A549 treated with AZD9567 at 1 μM for 4 hours (cell line): ENCODE data around the gene NRCAM. TPM values are rescaled to one million over a fixed set of nuclear protein-coding genes. Genes with fewer than 3 reads are reported as not detected.

ENCODE experiments used
- total RNA-seq: library from RNA; stranded (reverse); fragments of 200-300 nt; extraction: Qiagen RNA extraction; gene quantifications from 5 replicates; pipeline ENCODE4 v1.2.3, GENCODE V29; 2022; ENCODE audit not compliant: insufficient read depth

Gene NRCAM
- 73.8 to 139 TPM (median 97.5 TPM) in 5 replicates for total RNA-seq

DNA sequence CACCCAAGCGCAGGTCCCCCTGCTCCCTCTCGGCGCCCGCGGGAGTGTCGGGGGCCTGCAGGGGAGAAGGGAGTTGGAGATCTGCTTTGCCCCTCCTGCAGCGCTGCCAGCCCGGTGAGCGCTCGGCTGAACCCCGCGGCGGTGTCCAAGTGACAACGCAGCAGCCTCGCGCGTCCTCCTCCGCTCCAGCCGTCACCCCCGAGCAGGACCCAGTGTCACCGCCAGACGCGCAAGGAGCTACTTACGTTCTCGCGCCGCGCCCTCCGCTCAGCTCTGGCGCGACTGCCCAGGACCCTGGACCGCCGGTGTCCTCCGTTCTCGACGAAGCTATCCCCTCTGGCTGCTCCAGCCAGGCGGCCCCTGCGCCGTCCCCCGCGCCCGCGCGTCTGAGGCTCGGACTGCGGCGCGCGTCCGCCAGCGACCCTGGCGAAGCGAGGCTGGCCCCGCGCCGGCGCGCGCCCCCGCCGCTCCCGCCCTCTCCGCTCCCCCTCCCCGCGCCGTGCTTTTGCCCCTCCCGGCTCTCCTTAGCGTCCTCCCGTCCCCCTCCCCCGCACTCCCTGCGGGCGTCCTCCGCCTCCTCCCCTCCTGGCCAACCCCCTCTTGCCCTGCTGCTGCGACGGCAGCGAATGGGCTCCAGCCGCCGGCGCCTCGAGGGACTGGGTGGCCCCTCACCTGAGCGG, at the start of gene NRCAM:
NRCAM (minus strand) TSS at position 439 of the 680 bp plus-strand sequence. CDS start 216,372 bp downstream, outside the sequence.

DNA sequence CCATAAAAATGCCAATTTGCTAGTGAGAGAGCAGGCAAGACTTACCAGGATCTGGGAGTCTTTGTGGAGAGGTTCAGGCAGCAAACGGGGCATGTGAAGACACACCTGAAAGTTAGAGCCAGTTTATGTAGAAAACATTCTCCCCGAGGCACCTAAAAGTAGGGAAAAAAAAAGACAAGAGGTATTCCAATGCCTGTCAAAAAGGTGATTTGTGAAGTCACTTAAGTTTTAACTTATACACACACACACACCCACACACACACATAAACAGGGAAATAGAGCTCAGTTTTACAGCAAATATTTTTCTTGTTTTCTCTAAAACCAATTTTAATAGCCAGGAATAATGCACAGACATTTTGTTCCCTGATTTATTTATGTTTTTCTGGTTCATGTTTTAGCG, 326.0 kb downstream of the NRCAM start, which contains the start of gene LAMB4:
LAMB4 (minus strand) TSS at position 101 of the 400 bp plus-strand sequence. CDS start 7,197 bp downstream, outside the sequence.

Other genes with a start within 250 kb of the NRCAM start
- gene PNPLA8, start 69.7 kb upstream of the NRCAM start, total RNA-seq: 14.6 to 16.8 TPM (median 15.6 TPM) in 5 replicates
- gene THAP5, start 113.3 kb upstream of the NRCAM start, total RNA-seq: 12.4 to 21.0 TPM (median 14.1 TPM) in 5 replicates
- gene DNAJB9, start 113.4 kb upstream of the NRCAM start, total RNA-seq: 9.2 to 16.3 TPM (median 9.9 TPM) in 5 replicates